Esophagus squamous epithelium (tissue), 4 donors: ENCODE results near the gene ACAP1.

ENCODE experiments used
- CTCF ChIP-seq, 6 experiments: fragments of 450-650 bp in 4 of 6; fragments of 200-600 bp in 2 of 6; sonication (generic) in 2 of 6; IDR thresholded peaks; one replicate each; pipeline ENCODE4 v1.5.1; 2016 to 2019; ENCODE audit warnings: antibody characterized with exemption in 6 of 6, mild to moderate bottlenecking in 4 of 6, moderate library complexity in 4 of 6
- POLR2A ChIP-seq, 4 donors: fragments of 450-650 bp; IDR thresholded peaks; one replicate each; pipeline ENCODE4 v1.6.1; 2017; ENCODE audit warnings: antibody characterized with exemption in 4 of 4, mild to moderate bottlenecking in 4 of 4, moderate library complexity in 3 of 4

- TF ChIP-seq POLR2A (IDR thresholded peaks at IDR 0.05) = no peak
- peak in 1 of 6 experiments; percentile 4 for TF ChIP-seq CTCF (IDR thresholded peaks at IDR 0.05)
Measured at GRCh38 chr17:7328840-7329373, 7.4 kb upstream of the ACAP1 start, which contains the start of gene NEURL4.
